Progenitor cell of endocrine pancreas (in vitro differentiated cells): ENCODE results near the gene DAPK1. TPM values are rescaled to one million over a fixed set of nuclear protein-coding genes. Genes with fewer than 3 reads are reported as not detected.

Experiments
- DNase-seq: peaks from one replicate; pipeline ENCODE4 v3.0.0; 2021; ENCODE audit warnings: low spot score; ENCODE audit not compliant: unreplicated experiment
- H3K27ac Mint-ChIP-seq: 2 replicates; pipeline ENCODE4 v1.8.0; 2021; ENCODE audit warnings: mild to moderate bottlenecking, moderate library complexity, mixed read lengths
- H3K27me3 Mint-ChIP-seq: 2 replicates; pipeline ENCODE4 v1.8.0; 2021; ENCODE audit warnings: mixed read lengths
- H3K36me3 Mint-ChIP-seq: 2 replicates; pipeline ENCODE4 v1.8.0; 2022; ENCODE audit warnings: mixed read lengths; ENCODE audit not compliant: insufficient read depth
- H3K4me1 Mint-ChIP-seq: 2 replicates; pipeline ENCODE4 v1.8.0; 2021; ENCODE audit warnings: low read depth, mixed read lengths
- H3K4me3 Mint-ChIP-seq: 2 replicates; pipeline ENCODE4 v1.8.0; 2021; ENCODE audit warnings: low read depth, mild to moderate bottlenecking, moderate library complexity, mixed read lengths
- H3K9me3 Mint-ChIP-seq: 2 replicates; pipeline ENCODE4 v1.8.0; 2021; ENCODE audit warnings: low read depth, mixed read lengths
- total RNA-seq: library from RNA; stranded (reverse); gene quantifications from 2 replicates; pipeline ENCODE4 v1.2.1, GENCODE V29; 2021
- TF ChIP-seq, protein P1 (sequence below): fragments of 200-600 bp; sonication (generic); IDR thresholded peaks from one replicate; pipeline ENCODE4 v1.5.0; 2021; ENCODE audit warnings: antibody characterized with exemption, mild to moderate bottlenecking; ENCODE audit not compliant: unreplicated experiment

DAPK1 gene
- total RNA-seq, 1 donor from 2014 or later = 202 TPM

DNA sequence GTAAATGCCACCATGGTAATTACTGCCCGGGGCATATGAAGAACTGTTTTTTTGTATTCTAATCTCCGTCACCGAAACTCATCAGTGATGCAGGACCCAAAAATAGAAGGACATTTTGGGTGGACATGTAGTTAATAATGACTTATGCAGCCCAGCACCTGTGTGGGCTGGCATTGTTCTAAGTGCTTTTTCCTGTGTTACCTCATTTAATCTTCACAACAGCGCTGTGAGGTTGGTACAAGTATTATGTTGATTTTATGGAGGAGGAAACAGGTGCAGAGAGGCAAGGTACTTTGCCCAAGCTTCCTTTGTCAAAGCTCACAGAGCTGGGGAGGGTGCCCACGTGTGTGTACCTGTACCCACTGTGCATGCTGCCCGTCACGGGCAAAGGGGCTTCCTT lies 58.4 kb downstream of the DAPK1 start:
- no peaks in the 10 kb centered on the region for H3K9me3 Mint-ChIP-seq
- H3K4me3 Mint-ChIP-seq = no peak overlapping the region
- H3K4me1 Mint-ChIP-seq = peaks cover 11% of the 10 kb centered on the region
- no peak for DNase-seq
- no peaks in the 10 kb centered on the region for H3K27me3 Mint-ChIP-seq
- H3K27ac Mint-ChIP-seq = no peak overlapping the region
- peaks cover 10% of the 10 kb centered on the region for H3K36me3 Mint-ChIP-seq
- TF ChIP-seq, protein P1, sequence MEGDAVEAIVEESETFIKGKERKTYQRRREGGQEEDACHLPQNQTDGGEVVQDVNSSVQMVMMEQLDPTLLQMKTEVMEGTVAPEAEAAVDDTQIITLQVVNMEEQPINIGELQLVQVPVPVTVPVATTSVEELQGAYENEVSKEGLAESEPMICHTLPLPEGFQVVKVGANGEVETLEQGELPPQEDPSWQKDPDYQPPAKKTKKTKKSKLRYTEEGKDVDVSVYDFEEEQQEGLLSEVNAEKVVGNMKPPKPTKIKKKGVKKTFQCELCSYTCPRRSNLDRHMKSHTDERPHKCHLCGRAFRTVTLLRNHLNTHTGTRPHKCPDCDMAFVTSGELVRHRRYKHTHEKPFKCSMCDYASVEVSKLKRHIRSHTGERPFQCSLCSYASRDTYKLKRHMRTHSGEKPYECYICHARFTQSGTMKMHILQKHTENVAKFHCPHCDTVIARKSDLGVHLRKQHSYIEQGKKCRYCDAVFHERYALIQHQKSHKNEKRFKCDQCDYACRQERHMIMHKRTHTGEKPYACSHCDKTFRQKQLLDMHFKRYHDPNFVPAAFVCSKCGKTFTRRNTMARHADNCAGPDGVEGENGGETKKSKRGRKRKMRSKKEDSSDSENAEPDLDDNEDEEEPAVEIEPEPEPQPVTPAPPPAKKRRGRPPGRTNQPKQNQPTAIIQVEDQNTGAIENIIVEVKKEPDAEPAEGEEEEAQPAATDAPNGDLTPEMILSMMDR = no peak

DNA sequence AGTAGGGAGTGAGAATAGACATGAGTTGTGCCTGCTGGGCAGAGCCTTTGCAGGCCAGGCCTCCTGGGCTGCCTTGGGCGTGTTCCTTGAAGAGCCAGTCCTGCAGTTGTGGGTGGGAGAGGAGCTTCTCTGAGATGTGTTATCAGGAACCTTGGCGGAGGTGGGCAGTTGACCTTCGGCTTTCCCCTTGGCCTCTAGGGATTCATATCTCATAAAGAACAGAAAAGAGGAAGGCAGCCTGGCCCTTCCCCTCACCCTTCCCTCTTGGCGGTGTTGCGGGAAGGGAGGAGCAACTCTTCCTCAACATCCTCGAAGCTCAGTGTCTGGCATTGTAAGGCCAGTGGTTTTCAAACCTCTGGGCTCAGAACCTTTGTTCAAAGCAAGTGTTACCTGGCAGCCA lies 59.2 kb downstream of the DAPK1 start:
- Mint-ChIP-seq H3K4me3 (no peak overlapping the region), H3K36me3 (peaks cover 11% of the 10 kb centered on the region), H3K27ac (no peak overlapping the region), H3K4me1 (peaks cover 11% of the 10 kb centered on the region), H3K27me3 (no peaks in the 10 kb centered on the region), H3K9me3 (no peaks in the 10 kb centered on the region)
- no peak for DNase-seq
- TF ChIP-seq, protein P1 = no peak

- no peak for DNase-seq
- Mint-ChIP-seq H3K9me3 (no peaks in the 10 kb centered on the region), H3K27ac (no peak overlapping the region), H3K27me3 (no peaks in the 10 kb centered on the region), H3K4me3 (no peak overlapping the region), H3K36me3 (peaks cover 11% of the 10 kb centered on the region), H3K4me1 (peaks cover 12% of the 10 kb centered on the region)
- TF ChIP-seq, protein P1 = no peak
These were observed 60.3 kb downstream of the DAPK1 start for GRCh38 chr9:87557996-87558395.

- H3K36me3 Mint-ChIP-seq = peaks cover 14% of the 10 kb centered on the region
- H3K9me3 Mint-ChIP-seq = no peaks in the 10 kb centered on the region
- H3K27me3 Mint-ChIP-seq = no peaks in the 10 kb centered on the region
- no peak for DNase-seq
- peak overlapping the region; percentile 62 for H3K27ac Mint-ChIP-seq
- H3K4me3 Mint-ChIP-seq = no peak overlapping the region
- TF ChIP-seq, protein P1 = no peak
- H3K4me1 Mint-ChIP-seq = peaks cover 16% of the 10 kb centered on the region
These were observed 61.0 kb downstream of the DAPK1 start for GRCh38 chr9:87558606-87559190.

DNA sequence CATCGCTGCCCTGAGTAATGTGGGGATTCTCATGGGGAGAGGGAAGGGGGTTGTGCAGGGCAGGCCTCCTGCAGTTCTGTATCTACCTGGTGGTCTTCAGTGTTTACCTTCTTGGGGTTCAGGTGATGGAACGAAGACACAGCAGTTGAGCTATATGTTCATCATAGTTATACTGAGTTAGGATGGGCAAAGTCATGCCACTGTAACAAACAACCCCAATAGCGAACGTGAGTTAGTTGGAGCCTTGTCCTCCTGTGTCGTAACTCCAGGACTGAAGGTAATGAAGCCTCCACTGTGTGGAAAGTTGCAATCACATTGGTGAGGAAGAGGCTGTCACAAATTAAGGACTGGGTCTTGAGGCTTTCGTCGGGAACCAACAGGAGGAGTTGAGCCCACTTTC lies 64.4 kb downstream of the DAPK1 start:
- H3K36me3 Mint-ChIP-seq = peaks cover 27% of the 10 kb centered on the region
- no peaks in the 10 kb centered on the region for H3K27me3 Mint-ChIP-seq
- no peak for DNase-seq
- H3K9me3 Mint-ChIP-seq = no peaks in the 10 kb centered on the region
- H3K4me3 Mint-ChIP-seq = no peak overlapping the region
- no peak overlapping the region for H3K27ac Mint-ChIP-seq
- H3K4me1 Mint-ChIP-seq = peaks cover 36% of the 10 kb centered on the region
- TF ChIP-seq, protein P1 = no peak
